GM12891 (cell line): ENCODE data around the gene TNFRSF4.

ENCODE experiments used
- DNase-seq: peaks from one replicate; pipeline ENCODE4 v3.0.0; 2011; ENCODE audit warnings: low spot score; ENCODE audit not compliant: insufficient read length
- FAIRE-seq: peaks from 2 replicates; lab custom pipeline; 2011; peaks lifted over from hg19 to GRCh38; lab: Jason Lieb, UNC
- PAX5 ChIP-seq: IDR thresholded peaks from 2 replicates; pipeline ENCODE4 v1.6.1; 2011; ENCODE audit warnings: low read length, moderate library complexity, mild to moderate bottlenecking; ENCODE audit not compliant: insufficient read depth, severe bottlenecking
- POLR2A ChIP-seq: IDR thresholded peaks from 2 replicates; pipeline ENCODE4 v1.6.1; 2011; ENCODE audit warnings: low read depth, low read length, control low read depth
- POLR2AphosphoS5 ChIP-seq: IDR thresholded peaks from 2 replicates; pipeline ENCODE4 v1.6.1; 2011; ENCODE audit warnings: low read depth, low read length, control low read depth
- POU2F2 ChIP-seq: IDR thresholded peaks from 2 replicates; pipeline ENCODE4 v1.6.1; 2011; ENCODE audit warnings: low read depth, mild to moderate bottlenecking, control low read depth, low read length, moderate library complexity
- SPI1 ChIP-seq: IDR thresholded peaks from 2 replicates; pipeline ENCODE4 v1.6.1; 2011; ENCODE audit warnings: low read depth, low read length, control low read depth
- TAF1 ChIP-seq: IDR thresholded peaks from 2 replicates; pipeline ENCODE4 v1.6.1; 2011; ENCODE audit warnings: low read depth, low read length, control low read depth

TNFRSF4 gene

DNA sequence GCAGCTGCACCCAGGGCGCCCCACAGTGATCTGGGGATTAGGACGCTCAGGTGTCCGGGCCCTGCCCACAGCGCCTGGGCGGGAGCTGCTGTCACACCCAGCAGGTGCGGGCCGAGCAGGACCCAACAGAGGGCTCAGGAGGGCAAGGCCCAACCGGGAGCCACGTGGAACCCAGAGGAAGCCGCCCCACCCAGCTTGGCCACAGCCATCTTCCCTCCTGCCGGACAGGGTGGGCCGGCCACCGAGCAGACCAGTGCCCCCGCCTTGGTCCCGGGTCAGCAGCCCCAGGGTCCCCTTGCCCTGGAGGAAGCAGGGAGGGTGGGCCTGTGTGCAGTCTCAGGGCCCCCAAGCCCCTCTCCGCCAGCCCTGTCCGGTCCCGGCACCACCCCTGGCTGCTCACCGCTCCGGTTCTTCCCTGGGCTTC lies 46.5 kb downstream of the TNFRSF4 start:
- FAIRE-seq, result no peak
- no peak for DNase-seq
- TF ChIP-seq PAX5, result no peak
- no peak for TF ChIP-seq POU2F2
- TF ChIP-seq SPI1, result no peak

DNA sequence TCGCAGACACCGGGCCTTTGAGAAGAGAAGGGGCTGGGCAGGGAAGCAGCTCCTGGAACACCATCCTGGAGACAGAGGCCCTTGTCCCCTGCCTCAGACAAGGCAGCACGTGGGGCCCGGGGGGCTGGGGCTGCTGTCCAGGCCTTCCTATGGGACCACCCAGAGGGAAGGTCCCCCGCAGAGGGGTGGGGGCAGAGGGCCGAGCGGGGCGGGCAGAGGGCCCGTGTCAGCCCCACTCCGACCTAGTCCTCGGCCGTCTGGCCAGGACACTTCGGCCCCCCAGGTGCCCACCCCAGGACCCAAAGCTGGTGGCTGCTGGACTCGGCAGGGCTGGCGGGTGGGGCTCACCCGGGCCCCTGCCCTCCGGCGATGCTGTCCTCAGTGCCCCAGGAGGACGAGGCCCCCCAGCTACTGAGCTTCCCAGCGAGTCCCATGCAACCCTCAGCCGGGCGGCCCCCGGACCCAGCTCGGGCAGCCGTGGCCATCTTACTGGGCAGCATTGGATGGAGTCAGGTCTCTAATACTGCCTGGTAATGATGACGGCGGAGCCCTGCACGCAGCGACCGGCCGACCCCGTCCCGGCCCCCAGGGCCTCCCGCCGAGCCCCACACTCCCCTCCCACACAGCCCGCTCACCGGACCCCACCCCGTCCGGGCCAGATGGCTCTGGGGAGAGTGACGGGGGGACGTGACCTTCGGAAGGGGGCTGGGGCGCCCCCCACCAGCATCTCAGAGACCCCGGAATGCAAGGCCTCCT lies 47.1 kb downstream of the TNFRSF4 start:
- no peak for FAIRE-seq
- TF ChIP-seq PAX5 (no peak), SPI1 (no peak), POLR2AphosphoS5 (no peak), TAF1 (no peak), POU2F2 (no peak), POLR2A (no peak)

DNA sequence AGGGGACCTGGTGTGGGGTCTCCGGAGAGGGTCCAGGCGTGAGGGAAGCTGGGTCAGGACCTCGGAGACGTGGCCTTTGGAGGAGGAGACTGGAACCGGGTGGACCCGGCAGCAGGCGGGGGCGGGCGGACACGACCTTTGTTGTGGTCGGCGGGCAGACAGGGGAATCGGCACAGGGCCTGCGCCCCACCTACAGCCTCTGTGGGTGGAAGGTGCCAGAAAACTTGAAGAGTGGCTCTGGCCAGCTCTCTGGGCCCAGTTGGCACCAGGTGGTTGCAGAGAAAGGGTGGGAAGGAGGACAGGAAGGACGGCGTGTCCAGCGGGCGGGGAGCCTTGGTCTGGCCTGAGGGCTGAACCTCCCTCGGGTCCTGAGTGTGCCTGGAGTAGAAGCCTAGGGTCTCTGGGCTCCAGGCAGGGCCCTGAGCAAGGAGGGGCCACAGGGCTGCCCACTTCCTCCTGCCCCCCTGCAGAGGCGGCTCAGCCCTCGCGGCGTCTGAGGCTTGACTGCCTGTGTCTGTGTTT lies 48.0 kb downstream of the TNFRSF4 start:
- DNase-seq (no peak), FAIRE-seq (no peak)
- TF ChIP-seq POLR2AphosphoS5 (no peak), SPI1 (no peak), POLR2A (no peak), POU2F2 (no peak), TAF1 (no peak), PAX5 (no peak)

More for the DNA sequence above, 47.1 kb downstream of the TNFRSF4 start:
- no peak for DNase-seq

DNA sequence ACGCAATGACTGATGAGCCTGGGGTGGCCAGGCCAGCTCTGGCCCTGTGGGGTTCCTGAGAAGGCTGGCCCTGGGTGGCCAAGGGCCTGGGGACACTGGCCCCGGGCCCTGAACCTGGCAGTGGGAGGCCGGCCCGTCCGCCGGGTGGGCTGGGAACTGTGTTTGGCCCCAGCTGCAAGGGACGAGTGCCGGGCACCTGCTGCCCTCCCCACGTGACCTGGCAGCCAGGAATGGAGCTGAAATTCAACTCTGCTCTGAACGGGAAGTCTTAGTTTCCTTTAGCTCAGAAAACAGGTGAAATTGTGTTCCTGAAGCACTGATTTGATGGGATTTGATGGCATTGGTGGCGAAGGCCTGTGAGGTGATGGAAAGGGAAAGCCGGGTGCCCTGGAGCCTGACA lies 48.5 kb downstream of the TNFRSF4 start:
- no peak for FAIRE-seq
- DNase-seq, result no peak

DNA sequence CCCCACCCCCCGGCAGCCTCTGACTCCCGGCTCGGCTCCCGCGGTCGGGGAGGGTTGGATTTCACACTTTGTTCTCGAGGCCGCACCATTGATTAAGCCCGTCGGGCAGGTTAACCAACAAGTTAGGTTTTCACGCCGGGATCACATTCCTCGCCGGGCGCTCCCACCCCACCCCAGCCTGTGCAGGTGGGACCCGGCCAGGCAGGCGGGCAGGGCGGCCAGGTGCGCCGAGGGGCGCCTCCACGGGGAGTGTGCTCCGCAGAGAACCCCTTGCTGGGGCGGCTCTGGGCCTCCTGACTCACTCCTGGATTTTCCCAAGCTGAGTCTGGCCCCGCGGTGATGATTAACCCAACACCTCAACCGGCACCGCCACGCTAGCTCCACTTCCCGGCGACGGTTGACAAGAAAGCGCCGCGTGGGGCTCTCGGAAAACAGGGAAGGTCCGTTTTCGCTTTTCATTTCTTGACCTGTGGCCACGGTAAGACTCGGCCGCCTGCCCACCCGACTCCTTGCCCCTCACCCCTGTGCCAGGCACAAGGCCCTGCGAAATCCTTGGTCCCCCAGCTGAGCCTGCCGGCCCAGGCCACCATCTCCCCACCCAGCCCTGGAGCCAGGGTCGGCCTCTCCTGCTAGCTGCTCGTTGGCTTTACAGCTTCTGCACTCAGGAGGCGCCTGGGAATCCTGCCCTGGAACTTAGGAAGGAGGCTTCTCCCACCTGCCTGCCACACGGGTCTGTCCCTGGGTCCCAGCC lies 49.1 kb downstream of the TNFRSF4 start:
- DNase-seq, result no peak
- TF ChIP-seq TAF1, result no peak
- no peak for TF ChIP-seq POLR2AphosphoS5
- TF ChIP-seq PAX5, result no peak
- TF ChIP-seq POLR2A, result no peak
- no peak for TF ChIP-seq SPI1
- FAIRE-seq, result no peak

More for the DNA sequence above, 48.5 kb downstream of the TNFRSF4 start:
- TF ChIP-seq PAX5 (no peak), POLR2A (no peak), POLR2AphosphoS5 (no peak), POU2F2 (no peak), TAF1 (no peak), SPI1 (no peak)

DNA sequence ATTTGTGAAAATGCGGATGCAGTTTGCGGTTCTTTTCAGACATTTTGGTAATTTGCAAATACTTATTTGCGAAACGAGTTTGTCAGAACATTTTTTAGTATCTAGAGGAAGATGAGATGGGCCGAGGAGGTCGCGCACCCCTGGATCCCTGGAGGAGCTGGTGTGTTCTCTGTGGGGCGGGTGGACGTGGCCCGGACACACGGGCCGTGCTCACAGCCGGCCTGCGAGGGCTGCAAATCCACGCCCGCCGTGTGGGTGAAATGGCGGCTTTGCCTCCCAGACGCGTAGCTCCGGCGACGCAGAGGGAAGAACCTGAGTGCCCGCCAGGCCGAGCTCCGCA lies 49.6 kb downstream of the TNFRSF4 start:
- TF ChIP-seq PAX5 (no peak), POU2F2 (no peak), SPI1 (no peak), TAF1 (no peak), POLR2AphosphoS5 (no peak), POLR2A (no peak)
- DNase-seq, result no peak
- FAIRE-seq, result no peak

DNA sequence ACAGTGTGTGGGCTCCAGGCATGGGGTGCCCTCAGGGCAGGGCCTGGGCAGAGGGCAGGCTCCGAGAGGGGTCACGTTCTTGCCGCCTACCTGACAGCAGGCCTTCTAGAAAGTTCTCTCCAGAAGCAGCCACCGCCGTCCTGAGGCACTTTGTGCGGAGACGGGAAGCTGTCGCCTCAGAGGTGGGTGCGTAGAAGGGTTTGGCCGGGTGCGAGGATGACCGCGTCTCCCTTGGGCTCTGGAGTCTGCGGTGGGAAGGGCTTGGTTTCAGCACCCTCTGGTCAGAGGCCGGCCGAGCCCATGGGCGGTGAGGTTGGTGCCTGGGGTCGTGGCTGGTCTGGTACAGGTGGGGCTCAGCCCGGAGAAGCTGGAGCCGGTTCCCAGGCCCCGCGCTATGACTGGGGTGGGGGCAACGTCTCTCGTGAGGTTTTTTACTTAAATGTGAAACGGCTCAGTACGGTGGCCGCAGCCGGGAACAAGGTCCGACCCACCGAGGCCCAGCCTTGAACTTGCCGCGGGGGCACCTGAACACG lies 50.3 kb downstream of the TNFRSF4 start:
- no peak for TF ChIP-seq TAF1
- DNase-seq (no peak), FAIRE-seq (no peak)

DNA sequence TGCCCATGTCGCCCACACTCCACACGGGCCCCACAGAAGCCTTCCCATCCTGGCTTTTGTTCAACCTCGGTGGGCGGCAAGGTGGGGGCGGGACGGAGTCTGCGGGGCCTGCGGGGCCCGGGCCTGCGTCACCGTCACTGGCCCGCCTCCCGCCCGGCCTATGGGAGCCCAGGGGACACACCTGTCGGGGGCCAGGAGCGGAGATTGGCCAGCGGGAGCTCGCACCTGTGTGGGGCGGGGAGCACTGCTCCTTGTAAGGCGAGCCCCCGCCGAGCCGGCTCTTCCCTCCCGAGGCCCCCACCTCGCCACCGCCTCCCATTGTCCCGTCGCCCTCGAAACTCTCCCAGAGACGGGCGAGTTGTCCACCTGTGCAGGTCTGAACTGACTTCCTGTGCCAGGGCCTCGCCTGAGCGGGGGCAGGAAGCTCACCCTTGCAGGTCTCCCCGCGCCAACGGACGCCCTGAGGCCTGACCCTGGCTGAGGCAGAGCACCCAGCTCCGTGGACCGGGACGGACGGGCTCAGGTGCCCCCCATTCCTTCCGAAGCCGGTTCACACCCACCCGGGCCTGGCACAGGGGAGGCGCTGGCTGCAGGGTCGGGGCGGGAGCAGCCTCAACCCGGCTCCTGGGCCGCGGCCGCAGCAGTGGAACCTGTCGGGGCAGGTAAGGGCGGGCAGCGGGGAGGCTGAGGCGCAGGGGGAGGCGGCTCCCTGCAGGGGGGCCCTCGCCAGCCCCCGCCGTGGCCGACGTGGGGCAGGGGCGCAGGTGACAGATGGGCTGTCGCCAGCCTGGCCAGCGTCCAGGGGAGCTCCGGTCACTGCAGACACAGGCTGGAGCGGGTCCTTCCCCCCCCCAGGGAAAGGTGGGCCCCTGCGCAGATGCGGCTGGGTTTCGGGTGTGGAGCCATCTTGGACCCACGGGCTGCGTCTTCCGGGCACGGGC lies 51.1 kb downstream of the TNFRSF4 start:
- DNase-seq (no peak), FAIRE-seq (no peak)
- TF ChIP-seq POLR2AphosphoS5 (no peak), SPI1 (no peak), PAX5 (no peak), TAF1 (no peak), POU2F2 (no peak), POLR2A (no peak)
